Measurements from ENCODE around the gene LMNTD2.

The LMNTD2 gene

DNA sequence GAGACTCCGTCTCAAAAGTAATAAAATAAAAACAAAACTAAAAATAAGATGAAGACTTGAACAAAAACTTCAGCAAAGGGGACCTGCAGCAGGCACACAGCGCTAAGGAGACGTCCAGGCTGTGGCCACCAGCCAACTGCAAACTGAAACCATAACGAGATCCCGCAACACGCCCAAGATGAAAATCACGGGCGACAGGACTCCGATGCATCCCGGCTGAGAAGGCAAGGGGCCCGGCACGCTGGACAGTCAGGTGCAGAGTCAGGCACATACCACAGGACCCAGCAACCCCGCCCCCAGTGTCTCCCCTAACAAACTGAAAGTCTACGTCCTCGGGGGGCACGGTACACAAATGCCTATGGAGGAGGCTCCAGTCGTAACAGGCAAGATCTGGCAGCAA lies 34.3 kb downstream of the LMNTD2 start:
- no peaks in the 10 kb centered on the region for H3K27me3 ChIP-seq (ENCODE audit: control insufficient read depth, low read length)
- H3K4me2 ChIP-seq (ENCODE audit: low read length): no peak overlapping the region
- H3K9me3 ChIP-seq (ENCODE audit: control insufficient read depth, insufficient read depth, low read length): no peaks in the 10 kb centered on the region
- H3F3A ChIP-seq (ENCODE audit: control insufficient read depth, insufficient read depth): no peaks in the 10 kb centered on the region; the same call in 1 of the 2 replicates
- no peak overlapping the region for H3K27ac ChIP-seq (ENCODE audit: low read depth, low read length)
- no peaks in the 10 kb centered on the region for H3K79me2 ChIP-seq (ENCODE audit: control insufficient read depth, low read length)
- no peaks in the 10 kb centered on the region for H3K9me2 ChIP-seq (replicated peaks; ENCODE audit: control insufficient read depth, low read length)
- no peaks in the 10 kb centered on the region for H4K20me1 ChIP-seq (ENCODE audit: control insufficient read depth, insufficient read depth, low read depth, low read length)
- H3K4me3 ChIP-seq (ENCODE audit: low read length): no peak overlapping the region
- H3K36me3 ChIP-seq (ENCODE audit: control insufficient read depth, low read length): no peaks in the 10 kb centered on the region; the same call in 1 of the 2 replicates
- no peaks in the 10 kb centered on the region for H3K4me1 ChIP-seq (ENCODE audit: control insufficient read depth, low read length)
- no peak for TF ChIP-seq EZH2phosphoT487 (IDR thresholded peaks at IDR 0.05; ENCODE audit: borderline replicate concordance, low read length)
- TF ChIP-seq, protein P1, sequence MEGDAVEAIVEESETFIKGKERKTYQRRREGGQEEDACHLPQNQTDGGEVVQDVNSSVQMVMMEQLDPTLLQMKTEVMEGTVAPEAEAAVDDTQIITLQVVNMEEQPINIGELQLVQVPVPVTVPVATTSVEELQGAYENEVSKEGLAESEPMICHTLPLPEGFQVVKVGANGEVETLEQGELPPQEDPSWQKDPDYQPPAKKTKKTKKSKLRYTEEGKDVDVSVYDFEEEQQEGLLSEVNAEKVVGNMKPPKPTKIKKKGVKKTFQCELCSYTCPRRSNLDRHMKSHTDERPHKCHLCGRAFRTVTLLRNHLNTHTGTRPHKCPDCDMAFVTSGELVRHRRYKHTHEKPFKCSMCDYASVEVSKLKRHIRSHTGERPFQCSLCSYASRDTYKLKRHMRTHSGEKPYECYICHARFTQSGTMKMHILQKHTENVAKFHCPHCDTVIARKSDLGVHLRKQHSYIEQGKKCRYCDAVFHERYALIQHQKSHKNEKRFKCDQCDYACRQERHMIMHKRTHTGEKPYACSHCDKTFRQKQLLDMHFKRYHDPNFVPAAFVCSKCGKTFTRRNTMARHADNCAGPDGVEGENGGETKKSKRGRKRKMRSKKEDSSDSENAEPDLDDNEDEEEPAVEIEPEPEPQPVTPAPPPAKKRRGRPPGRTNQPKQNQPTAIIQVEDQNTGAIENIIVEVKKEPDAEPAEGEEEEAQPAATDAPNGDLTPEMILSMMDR (IDR thresholded peaks at IDR 0.05; ENCODE audit: low read depth, low read length, poor library complexity, severe bottlenecking): no peak

DNA sequence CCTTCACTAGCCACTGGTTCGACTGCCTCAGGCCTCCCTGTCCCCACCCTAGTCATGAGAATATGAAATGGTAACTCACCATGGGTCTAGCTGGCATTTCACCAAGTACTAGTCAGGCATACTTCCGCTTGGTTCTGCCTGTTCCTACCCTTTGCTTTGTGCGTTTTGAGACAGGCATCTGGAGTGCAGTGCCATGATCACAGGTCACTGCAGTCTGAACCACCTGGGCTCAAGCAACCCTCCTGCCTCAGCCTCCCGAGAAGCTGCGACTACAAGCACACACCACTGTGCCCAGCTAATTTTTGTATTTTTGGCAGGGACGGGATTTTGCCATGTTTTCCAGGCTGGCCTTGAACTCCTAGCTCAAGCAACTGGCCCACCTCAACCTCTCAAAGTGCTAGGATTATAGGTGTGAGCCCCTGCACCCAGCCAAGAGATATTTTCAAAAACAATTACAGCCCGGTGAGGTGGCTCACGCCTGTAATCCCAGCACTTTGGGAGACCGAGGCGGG lies 39.3 kb downstream of the LMNTD2 start:
- Histone ChIP-seq H4K20me1 (ENCODE audit: control insufficient read depth, insufficient read depth, low read depth, low read length) (no peaks in the 10 kb centered on the region), H3K9me2 (replicated peaks; ENCODE audit: control insufficient read depth, low read length) (no peaks in the 10 kb centered on the region), H3K79me2 (ENCODE audit: control insufficient read depth, low read length) (no peaks in the 10 kb centered on the region), H3K4me2 (ENCODE audit: low read length) (no peak overlapping the region), H3F3A (ENCODE audit: control insufficient read depth, insufficient read depth) (no peaks in the 10 kb centered on the region; the same call in 1 of the 2 replicates), H3K9me3 (ENCODE audit: control insufficient read depth, insufficient read depth, low read length) (peaks cover 7% of the 10 kb centered on the region; the same call in 1 of the 2 replicates), H3K27me3 (ENCODE audit: control insufficient read depth, low read length) (no peaks in the 10 kb centered on the region), H3K4me3 (ENCODE audit: low read length) (no peak overlapping the region), H3K27ac (ENCODE audit: low read depth, low read length) (no peak overlapping the region), H3K4me1 (ENCODE audit: control insufficient read depth, low read length) (peaks cover 8% of the 10 kb centered on the region), H3K36me3 (ENCODE audit: control insufficient read depth, low read length) (no peaks in the 10 kb centered on the region)
- TF ChIP-seq EZH2phosphoT487 (IDR thresholded peaks at IDR 0.05; ENCODE audit: borderline replicate concordance, low read length): no peak
- TF ChIP-seq, protein P1 (IDR thresholded peaks at IDR 0.05; ENCODE audit: low read depth, low read length, poor library complexity, severe bottlenecking): no peak

DNA sequence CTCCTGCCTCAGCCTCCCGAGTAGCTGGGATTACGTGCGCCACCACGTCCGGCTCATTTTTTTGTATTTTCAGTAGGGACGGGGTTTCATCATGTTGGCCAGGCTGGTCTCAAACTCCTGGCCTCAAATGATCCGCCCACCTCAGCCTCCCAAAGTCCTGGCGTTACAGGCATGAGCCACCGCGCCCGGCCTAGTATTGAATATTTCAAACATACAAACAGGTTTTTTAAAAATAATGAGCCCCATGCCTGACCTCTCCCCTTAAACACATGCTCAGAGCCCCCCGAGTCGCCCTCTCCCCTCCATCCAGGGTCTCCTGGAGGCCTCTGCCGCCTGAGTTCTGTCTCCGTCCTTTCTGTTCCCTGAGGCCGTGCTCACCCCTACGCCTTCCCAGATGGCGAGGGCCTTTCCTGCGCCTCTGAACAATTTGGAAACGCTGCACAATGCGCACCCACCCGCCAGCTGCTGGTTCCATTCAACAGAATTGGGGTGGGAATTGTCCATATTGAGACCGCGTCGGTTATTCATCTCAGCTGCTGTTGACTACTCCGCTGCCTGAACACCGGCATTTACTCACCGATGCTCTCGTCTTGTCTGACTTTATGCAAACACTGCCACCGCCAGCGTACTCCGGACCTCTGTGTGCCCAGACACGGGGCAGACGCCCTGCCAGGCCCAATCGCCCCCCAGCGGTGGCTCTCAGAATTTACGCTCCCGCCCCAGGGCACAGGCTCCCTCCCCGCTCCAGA lies 39.9 kb downstream of the LMNTD2 start:
- H3K4me2 ChIP-seq (ENCODE audit: low read length): no peak overlapping the region
- no peaks in the 10 kb centered on the region for H3K27me3 ChIP-seq (ENCODE audit: control insufficient read depth, low read length)
- no peak overlapping the region for H3K27ac ChIP-seq (ENCODE audit: low read depth, low read length)
- H3K9me2 ChIP-seq (replicated peaks; ENCODE audit: control insufficient read depth, low read length): no peaks in the 10 kb centered on the region
- no peaks in the 10 kb centered on the region for H3K36me3 ChIP-seq (ENCODE audit: control insufficient read depth, low read length)
- H3K4me1 ChIP-seq (ENCODE audit: control insufficient read depth, low read length): peaks cover 8% of the 10 kb centered on the region
- H3K79me2 ChIP-seq (ENCODE audit: control insufficient read depth, low read length): no peaks in the 10 kb centered on the region
- no peak overlapping the region for H3K4me3 ChIP-seq (ENCODE audit: low read length)
- no peaks in the 10 kb centered on the region; the same call in 1 of the 2 replicates for H3F3A ChIP-seq (ENCODE audit: control insufficient read depth, insufficient read depth)
- no peaks in the 10 kb centered on the region for H4K20me1 ChIP-seq (ENCODE audit: control insufficient read depth, insufficient read depth, low read depth, low read length)
- H3K9me3 ChIP-seq (ENCODE audit: control insufficient read depth, insufficient read depth, low read length): peaks cover 7% of the 10 kb centered on the region; the same call in 1 of the 2 replicates
- TF ChIP-seq, protein P1 (IDR thresholded peaks at IDR 0.05; ENCODE audit: low read depth, low read length, poor library complexity, severe bottlenecking): no peak
- TF ChIP-seq EZH2phosphoT487 (IDR thresholded peaks at IDR 0.05; ENCODE audit: borderline replicate concordance, low read length): no peak

Data from DOHH2 (cell line).